ENCODE data around the gene GTPBP3. TPM values are rescaled to one million over a fixed set of nuclear protein-coding genes. Genes with fewer than 3 reads are reported as not detected.

GTPBP3 gene
- total RNA-seq, 1 experiment from 2014 or later: 73.0 TPM

DNA sequence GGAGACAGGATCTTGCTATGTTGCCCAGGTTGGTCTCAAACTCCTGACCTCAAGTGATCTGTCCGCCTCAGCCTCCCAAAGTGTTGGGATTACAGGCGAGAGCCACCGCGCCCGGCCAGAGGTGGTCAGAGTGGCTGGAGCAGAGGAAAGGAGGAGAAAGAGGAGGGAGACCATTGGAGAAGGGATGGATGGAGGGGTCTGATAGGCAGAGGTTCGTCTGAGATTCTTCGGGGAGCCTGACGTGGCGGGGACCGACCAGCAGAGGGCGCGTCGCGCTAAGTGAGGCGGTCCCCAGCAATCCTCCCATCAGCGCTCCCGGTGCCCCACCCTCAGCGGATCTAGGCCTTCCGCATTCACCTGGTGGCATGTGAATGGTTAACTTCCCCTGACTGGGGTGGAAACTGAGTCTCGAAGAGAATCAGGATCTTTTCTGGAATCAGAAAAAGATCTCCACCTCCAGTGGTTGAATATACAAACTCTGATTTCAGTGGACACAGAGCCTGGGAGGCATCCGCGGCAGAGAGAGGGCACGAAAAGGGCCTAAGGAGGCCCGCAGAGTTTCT, 8.8 kb downstream of the GTPBP3 start:
- Histone ChIP-seq H3K4me1 (ENCODE audit: control insufficient read depth in 1 of 2, insufficient read depth in 2 of 2, low read length in 2 of 2) (peaks cover 18 to 31% of the 10 kb centered on the region in 2 experiments; a peak in 3 of 4 replicates), H2AFZ (ENCODE audit: low read depth, low read length, poor library complexity, severe bottlenecking) (no peak overlapping the region), H4K20me1 (ENCODE audit: insufficient read depth) (no peaks in the 10 kb centered on the region), H3K79me2 (ENCODE audit: insufficient read depth, low read length) (no peaks in the 10 kb centered on the region), H3K4me2 (ENCODE audit: low read length) (peak overlapping the region; percentile 52), H3K9me2 (ENCODE audit: insufficient read depth) (no peaks in the 10 kb centered on the region), H3K9me3 (ENCODE audit: control insufficient read depth in 1 of 2, insufficient read depth in 1 of 2, low read depth in 1 of 2, low read length in 2 of 2) (no peaks in the 10 kb centered on the region), H3K9ac (ENCODE audit: low read length) (no peak overlapping the region), H3K27ac (ENCODE audit: low read depth, low read length) (peak overlapping the region; percentile 28; the same call in 1 of the 2 replicates), H3K27me3 (ENCODE audit: insufficient read depth, low read length) (no peaks in the 10 kb centered on the region), H3K36me3 (ENCODE audit: control insufficient read depth in 1 of 2, insufficient read depth in 2 of 2, low read length in 2 of 2) (peaks cover 3 to 4% of the 10 kb centered on the region in 2 experiments; a peak in 1 of 4 replicates), H3K4me3 (replicated peaks in 1 of 2; ENCODE audit: low read depth in 1 of 2, low read length in 2 of 2) (no peak overlapping the region)
- ChIA-PET CTCF (interaction anchor here (0.9 to 1.8 kb wide), 5 partner anchors 11 to 40 kb away, joined by 4 to 6 read pairs (median 4); no protein-coding TSS in a partner anchor), POLR2A (interaction anchor here (2.8 kb wide), 1 partner anchor 11 kb away, joined by 12 read pairs; the partner anchor contains the start of gene ANO8), RAD21 (ENCODE audit: low non-redundant PET in 1 of 2, low total read pairs in 2 of 2, uncharacterized antibody in 2 of 2, unreplicated experiment in 2 of 2) (no interaction called here)
- TF ChIP-seq ZFX (IDR thresholded peaks at IDR 0.05) (peak; percentile 39; the same call in 1 of the 2 replicates), POLR2AphosphoS5 (IDR thresholded peaks at IDR 0.05; ENCODE audit: low read depth, low read length) (no peak), FOSL1 (IDR thresholded peaks at IDR 0.05; ENCODE audit: low read depth) (no peak), RAD21 (IDR thresholded peaks at IDR 0.05; ENCODE audit: low read depth) (peak; percentile 86)
- TF ChIP-seq, protein P1, sequence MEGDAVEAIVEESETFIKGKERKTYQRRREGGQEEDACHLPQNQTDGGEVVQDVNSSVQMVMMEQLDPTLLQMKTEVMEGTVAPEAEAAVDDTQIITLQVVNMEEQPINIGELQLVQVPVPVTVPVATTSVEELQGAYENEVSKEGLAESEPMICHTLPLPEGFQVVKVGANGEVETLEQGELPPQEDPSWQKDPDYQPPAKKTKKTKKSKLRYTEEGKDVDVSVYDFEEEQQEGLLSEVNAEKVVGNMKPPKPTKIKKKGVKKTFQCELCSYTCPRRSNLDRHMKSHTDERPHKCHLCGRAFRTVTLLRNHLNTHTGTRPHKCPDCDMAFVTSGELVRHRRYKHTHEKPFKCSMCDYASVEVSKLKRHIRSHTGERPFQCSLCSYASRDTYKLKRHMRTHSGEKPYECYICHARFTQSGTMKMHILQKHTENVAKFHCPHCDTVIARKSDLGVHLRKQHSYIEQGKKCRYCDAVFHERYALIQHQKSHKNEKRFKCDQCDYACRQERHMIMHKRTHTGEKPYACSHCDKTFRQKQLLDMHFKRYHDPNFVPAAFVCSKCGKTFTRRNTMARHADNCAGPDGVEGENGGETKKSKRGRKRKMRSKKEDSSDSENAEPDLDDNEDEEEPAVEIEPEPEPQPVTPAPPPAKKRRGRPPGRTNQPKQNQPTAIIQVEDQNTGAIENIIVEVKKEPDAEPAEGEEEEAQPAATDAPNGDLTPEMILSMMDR (IDR thresholded peaks at IDR 0.05 in 2 of 3, conservative IDR thresholded peaks at IDR 0.05 in 1 of 3; ENCODE audit: borderline replicate concordance in 1 of 3, insufficient read depth in 1 of 3, low read depth in 2 of 3, low read length in 2 of 3): peak in 2 of 3 experiments; percentile 83 to 91
- DNase-seq (ENCODE audit: low read depth, low spot score): peak; percentile 60
- intact Hi-C loops (cut with micrococcal nuclease): loop anchor here (1.0 to 2.0 kb wide), 2 partner anchors 40 to 121 kb away; no protein-coding TSS in a partner anchor
- peak; percentile 94 for ATAC-seq
- BruUV-seq (replicated peaks): no TSS peak

- ChIA-PET POLR2A (interaction anchor here (1.1 to 2.8 kb wide), 2 partner anchors 13 to 15 kb away, joined by 3 to 12 read pairs; partner anchors contain the start of gene ANO8), RAD21 (ENCODE audit: low non-redundant PET in 1 of 2, low total read pairs in 2 of 2, uncharacterized antibody in 2 of 2, unreplicated experiment in 2 of 2) (interaction anchor here in 1 of 2 experiments (0.5 to 0.6 kb wide), 2 partner anchors 39 to 44 kb away, joined by 3 to 6 read pairs; no protein-coding TSS in a partner anchor), CTCF (interaction anchor here (0.7 to 1.8 kb wide), 3 partner anchors 11 to 39 kb away, joined by 3 to 5 read pairs (median 3); no protein-coding TSS in a partner anchor)
- Histone ChIP-seq H3K9ac (ENCODE audit: low read length) (no peak overlapping the region), H3K79me2 (ENCODE audit: insufficient read depth, low read length) (no peaks in the 10 kb centered on the region), H3K4me1 (ENCODE audit: control insufficient read depth in 1 of 2, insufficient read depth in 2 of 2, low read length in 2 of 2) (peaks cover 17 to 28% of the 10 kb centered on the region in 2 experiments; a peak in 3 of 4 replicates), H3K9me2 (ENCODE audit: insufficient read depth) (no peaks in the 10 kb centered on the region), H3K36me3 (ENCODE audit: control insufficient read depth in 1 of 2, insufficient read depth in 2 of 2, low read length in 2 of 2) (no peaks in the 10 kb centered on the region), H3K4me3 (replicated peaks in 1 of 2; ENCODE audit: low read depth in 1 of 2, low read length in 2 of 2) (no peak overlapping the region), H3K4me2 (ENCODE audit: low read length) (no peak overlapping the region), H3K27ac (ENCODE audit: low read depth, low read length) (no peak overlapping the region), H2AFZ (ENCODE audit: low read depth, low read length, poor library complexity, severe bottlenecking) (no peak overlapping the region), H3K27me3 (ENCODE audit: insufficient read depth, low read length) (no peaks in the 10 kb centered on the region), H4K20me1 (ENCODE audit: insufficient read depth) (no peaks in the 10 kb centered on the region), H3K9me3 (ENCODE audit: control insufficient read depth in 1 of 2, insufficient read depth in 1 of 2, low read depth in 1 of 2, low read length in 2 of 2) (no peaks in the 10 kb centered on the region)
- no TSS peak for BruUV-seq (replicated peaks)
- DNase-seq (ENCODE audit: low read depth, low spot score) (no peak), ATAC-seq (no peak)
- no peak for TF ChIP-seq POLR2A (IDR thresholded peaks at IDR 0.05; ENCODE audit: borderline replicate concordance, extremely low read depth, insufficient read depth, insufficient read length)
- no peak for TF ChIP-seq CBX3 (IDR thresholded peaks at IDR 0.05; ENCODE audit: low read depth)
- TF ChIP-seq RAD21 (IDR thresholded peaks at IDR 0.05; ENCODE audit: low read depth): no peak
- no peak for TF ChIP-seq ELF1 (IDR thresholded peaks at IDR 0.05; ENCODE audit: borderline replicate concordance, low read depth)
- TF ChIP-seq CEBPB (IDR thresholded peaks at IDR 0.05; ENCODE audit: low read depth): no peak
- no peak for TF ChIP-seq SIN3A (IDR thresholded peaks at IDR 0.05; ENCODE audit: low read depth)
- TF ChIP-seq EZH2 (IDR thresholded peaks at IDR 0.05): no peak
- TF ChIP-seq ZNF274 (IDR thresholded peaks at IDR 0.05; ENCODE audit: low read depth, low read length): no peak
- TF ChIP-seq, protein P2, sequence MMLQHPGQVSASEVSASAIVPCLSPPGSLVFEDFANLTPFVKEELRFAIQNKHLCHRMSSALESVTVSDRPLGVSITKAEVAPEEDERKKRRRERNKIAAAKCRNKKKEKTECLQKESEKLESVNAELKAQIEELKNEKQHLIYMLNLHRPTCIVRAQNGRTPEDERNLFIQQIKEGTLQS (IDR thresholded peaks at IDR 0.05): no peak
- no peak for TF ChIP-seq SP1 (IDR thresholded peaks at IDR 0.05; ENCODE audit: low read depth)
- no peak for TF ChIP-seq YY1 (IDR thresholded peaks at IDR 0.05; ENCODE audit: extremely low read depth, insufficient replicate concordance, low read depth, low read length)
- intact Hi-C loops (cut with micrococcal nuclease): loop anchor here (2.0 kb wide), 1 partner anchor 119 kb away; no protein-coding TSS in a partner anchor
Measured at GRCh38 chr19:17347361-17347760, 10.0 kb downstream of the GTPBP3 start.
